GM12878 (cell line): Measurements from ENCODE around the gene PLCB2. TPM values are rescaled to one million over a fixed set of nuclear protein-coding genes. Genes with fewer than 3 reads are reported as not detected.

Source experiments
- ATAC-seq: fragments of 200-7000 bp; cut with Tn5 transposase; 3 replicates; pipeline ENCODE4 v1.9.1; 2020; ENCODE audit warnings: mild to moderate bottlenecking, moderate library complexity
- BruUV-seq: library from RNA; stranded (reverse); fragments of 400-500 nt; replicated peaks from 2 replicates; lab custom pipeline; 2021; lab: Mats Ljungman, UMichigan
- CTCF ChIA-PET: fragments of 300-600 bp; sonication (Branson Sonifier 250); formaldehyde crosslinking; extraction: SDS; loops from one replicate; lab custom pipeline; 2021; ENCODE audit warnings: inconsistent platforms; lab: Yijun Ruan, JAX
- POLR2A ChIA-PET: fragments of 350-600 bp; formaldehyde crosslinking; extraction: SDS; loops from one replicate; lab custom pipeline; 2021; ENCODE audit warnings: inconsistent platforms; lab: Charles Lee
- RAD21 ChIA-PET: fragments of 300-600 bp; sonication (Branson Sonifier 250); formaldehyde crosslinking; loops from one replicate; lab custom pipeline; 2023; ENCODE audit warnings: antibody characterized with exemption; ENCODE audit not compliant: unreplicated experiment; lab: Charles Lee
- SMC1A ChIA-PET: fragments of 300-600 bp; sonication (Branson Sonifier 250); formaldehyde crosslinking; loops from one replicate; lab custom pipeline; 2023; ENCODE audit not compliant: unreplicated experiment, uncharacterized antibody; lab: Charles Lee
- DNase-seq: peaks from one replicate; pipeline ENCODE4 v3.0.0-alpha.2; 2011; ENCODE audit warnings: low read depth, low spot score
- FAIRE-seq: peaks from 3 replicates; lab custom pipeline; 2011; peaks lifted over from hg19 to GRCh38; lab: Jason Lieb, UNC
- H2AFZ ChIP-seq: 2 replicates; pipeline ENCODE4 v1.6.0; 2011; ENCODE audit warnings: low read depth, low read length, control low read depth; ENCODE audit not compliant: control insufficient read depth
- H3K27ac ChIP-seq: 2 replicates; pipeline ENCODE4 v1.5.1; 2011; ENCODE audit warnings: control low read depth; ENCODE audit not compliant: control insufficient read depth, insufficient read depth
- H3K27me3 ChIP-seq, 2 experiments: replicated peaks in 1 of 2; 2 replicates each; pipeline versions ENCODE4 v1.6.0 to v1.6.1; 2011; ENCODE audit warnings: low read length in 1 of 2; ENCODE audit not compliant: control insufficient read depth in 2 of 2, insufficient read depth in 2 of 2
- H3K36me3 ChIP-seq, 2 experiments: 2 replicates each; pipeline ENCODE4 v1.5.1; 2011; ENCODE audit warnings: low read length in 1 of 2; ENCODE audit not compliant: control insufficient read depth in 2 of 2, insufficient read depth in 2 of 2
- H3K4me1 ChIP-seq: 2 replicates; pipeline ENCODE4 v1.6.1; 2011; ENCODE audit warnings: mild to moderate bottlenecking, low read length, moderate library complexity, mixed read lengths; ENCODE audit not compliant: control insufficient read depth, insufficient read depth
- H3K4me2 ChIP-seq: 2 replicates; pipeline ENCODE4 v1.6.0; 2011; ENCODE audit warnings: control low read depth; ENCODE audit not compliant: control insufficient read depth, insufficient read depth
- H3K4me3 ChIP-seq: fragments of 200-600 bp; sonication (generic); 2 replicates; pipeline ENCODE4 v1.5.1; 2016
- H3K79me2 ChIP-seq: 2 replicates; pipeline ENCODE4 v1.6.0; 2011; ENCODE audit warnings: low read length; ENCODE audit not compliant: control insufficient read depth, insufficient read depth
- H3K9ac ChIP-seq: 2 replicates; pipeline ENCODE4 v1.8.0; 2011; ENCODE audit warnings: low read length, control low read depth, mixed read lengths; ENCODE audit not compliant: control insufficient read depth, insufficient read depth
- H3K9me3 ChIP-seq: replicated peaks from 3 replicates; pipeline ENCODE4 v1.5.1; 2011; ENCODE audit warnings: mild to moderate bottlenecking, low read length; ENCODE audit not compliant: control insufficient read depth, insufficient read depth
- H4K20me1 ChIP-seq: 2 replicates; pipeline ENCODE4 v1.6.0; 2011; ENCODE audit not compliant: control insufficient read depth, insufficient read depth
- GABPA ChIP-seq: IDR thresholded peaks from 2 replicates; pipeline ENCODE4 v1.6.1; 2014; ENCODE audit warnings: antibody characterized with exemption, low read depth, mild to moderate bottlenecking, inconsistent platforms
- RUNX3 ChIP-seq: IDR thresholded peaks from 2 replicates; pipeline ENCODE4 v1.6.1; 2012; ENCODE audit warnings: low read length, inconsistent platforms
- YY1 ChIP-seq: IDR thresholded peaks from 2 replicates; pipeline ENCODE4 v1.6.1; 2011; ENCODE audit warnings: low read depth, mild to moderate bottlenecking, low read length
- WGBS: methylation state at CpG from one replicate; pipeline ENCODE4 v1.1.6; 2016; ENCODE audit warnings: low lambda C conversion rate; ENCODE audit not compliant: insufficient replicate concordance, insufficient coverage; ENCODE audit errors: missing lambda C conversion rate; 5-methylcytosine and 5-hydroxymethylcytosine counted together
- in situ Hi-C: fragments of 300-500 bp; cut with MboI; formaldehyde crosslinking; loops from 9 replicates; pipeline ENCODE4 v1.14.3; 2018; ENCODE audit warnings: mixed read lengths
- intact Hi-C: fragments of 100-400 bp; cut with micrococcal nuclease; formaldehyde crosslinking; loops from one replicate; pipeline ENCODE4 v1.14.2; 2022; ENCODE audit not compliant: unreplicated experiment
- polyA plus RNA-seq, 11 experiments: library from polyadenylated mRNA; depleted of rRNA in 4 of 11; unstranded in 6 of 11; stranded (reverse) in 5 of 11; fragments of >200 nt; fragmentation: Nextera tagmentation in 4 of 11; fragmentation: Illumina TruSeq in 1 of 11; extraction: Ambion mirVana in 4 of 11; extraction: Trizol in 1 of 11; gene quantifications; 1 replicate in 1 of 11; 2 replicates in 10 of 11; pipeline versions ENCODE4 v1.2.1 to v1.2.3, GENCODE V29; 2011 to 2016; ENCODE audit warnings: inconsistent platforms in 2 of 11, missing spikeins in 2 of 11, low read depth in 1 of 11
- total RNA-seq, 4 experiments: library from RNA; depleted of rRNA in 3 of 4; stranded (reverse); fragments of >200 nt in 3 of 4; fragmentation: Illumina TruSeq in 1 of 4; extraction: Trizol in 1 of 4; gene quantifications; 2 replicates each; pipeline versions ENCODE4 v1.2.1 to v1.2.3, GENCODE V29; 2013 to 2021
- TF ChIP-seq, protein P1 (sequence below): fragments of 450-650 bp; IDR thresholded peaks from 2 replicates; pipeline ENCODE4 v1.6.1; 2016; ENCODE audit warnings: mild to moderate bottlenecking, moderate library complexity, borderline replicate concordance
- TF ChIP-seq, protein P2 (sequence below): fragments of 450-650 bp; IDR thresholded peaks from 2 replicates; pipeline ENCODE4 v1.6.1; 2017; ENCODE audit warnings: mild to moderate bottlenecking, moderate library complexity

PLCB2 gene
- total and polyA plus RNA-seq, 10 of the 15 experiments (the other 5 are each of a cell fraction or from before 2014, with no cell fraction given) = 1.2 to 39.4 (median 10.7) TPM

GRCh38 chr15:40327457-40327856 lies 19.7 kb upstream of the PLCB2 start:
- no peak overlapping the region for H3K9ac ChIP-seq
- RAD21 ChIA-PET = interaction anchor here (4.1 kb wide), 1 partner anchor 10 kb away, joined by 21 read pairs; no protein-coding TSS in a partner anchor
- no peak for DNase-seq
- no peak for TF ChIP-seq GABPA
- TF ChIP-seq, protein P1, sequence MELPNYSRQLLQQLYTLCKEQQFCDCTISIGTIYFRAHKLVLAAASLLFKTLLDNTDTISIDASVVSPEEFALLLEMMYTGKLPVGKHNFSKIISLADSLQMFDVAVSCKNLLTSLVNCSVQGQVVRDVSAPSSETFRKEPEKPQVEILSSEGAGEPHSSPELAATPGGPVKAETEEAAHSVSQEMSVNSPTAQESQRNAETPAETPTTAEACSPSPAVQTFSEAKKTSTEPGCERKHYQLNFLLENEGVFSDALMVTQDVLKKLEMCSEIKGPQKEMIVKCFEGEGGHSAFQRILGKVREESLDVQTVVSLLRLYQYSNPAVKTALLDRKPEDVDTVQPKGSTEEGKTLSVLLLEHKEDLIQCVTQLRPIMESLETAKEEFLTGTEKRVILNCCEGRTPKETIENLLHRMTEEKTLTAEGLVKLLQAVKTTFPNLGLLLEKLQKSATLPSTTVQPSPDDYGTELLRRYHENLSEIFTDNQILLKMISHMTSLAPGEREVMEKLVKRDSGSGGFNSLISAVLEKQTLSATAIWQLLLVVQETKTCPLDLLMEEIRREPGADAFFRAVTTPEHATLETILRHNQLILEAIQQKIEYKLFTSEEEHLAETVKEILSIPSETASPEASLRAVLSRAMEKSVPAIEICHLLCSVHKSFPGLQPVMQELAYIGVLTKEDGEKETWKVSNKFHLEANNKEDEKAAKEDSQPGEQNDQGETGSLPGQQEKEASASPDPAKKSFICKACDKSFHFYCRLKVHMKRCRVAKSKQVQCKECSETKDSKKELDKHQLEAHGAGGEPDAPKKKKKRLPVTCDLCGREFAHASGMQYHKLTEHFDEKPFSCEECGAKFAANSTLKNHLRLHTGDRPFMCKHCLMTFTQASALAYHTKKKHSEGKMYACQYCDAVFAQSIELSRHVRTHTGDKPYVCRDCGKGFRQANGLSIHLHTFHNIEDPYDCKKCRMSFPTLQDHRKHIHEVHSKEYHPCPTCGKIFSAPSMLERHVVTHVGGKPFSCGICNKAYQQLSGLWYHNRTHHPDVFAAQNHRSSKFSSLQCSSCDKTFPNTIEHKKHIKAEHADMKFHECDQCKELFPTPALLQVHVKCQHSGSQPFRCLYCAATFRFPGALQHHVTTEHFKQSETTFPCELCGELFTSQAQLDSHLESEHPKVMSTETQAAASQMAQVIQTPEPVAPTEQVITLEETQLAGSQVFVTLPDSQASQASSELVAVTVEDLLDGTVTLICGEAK = no peak
- no peak for TF ChIP-seq YY1
- TF ChIP-seq, protein P2, sequence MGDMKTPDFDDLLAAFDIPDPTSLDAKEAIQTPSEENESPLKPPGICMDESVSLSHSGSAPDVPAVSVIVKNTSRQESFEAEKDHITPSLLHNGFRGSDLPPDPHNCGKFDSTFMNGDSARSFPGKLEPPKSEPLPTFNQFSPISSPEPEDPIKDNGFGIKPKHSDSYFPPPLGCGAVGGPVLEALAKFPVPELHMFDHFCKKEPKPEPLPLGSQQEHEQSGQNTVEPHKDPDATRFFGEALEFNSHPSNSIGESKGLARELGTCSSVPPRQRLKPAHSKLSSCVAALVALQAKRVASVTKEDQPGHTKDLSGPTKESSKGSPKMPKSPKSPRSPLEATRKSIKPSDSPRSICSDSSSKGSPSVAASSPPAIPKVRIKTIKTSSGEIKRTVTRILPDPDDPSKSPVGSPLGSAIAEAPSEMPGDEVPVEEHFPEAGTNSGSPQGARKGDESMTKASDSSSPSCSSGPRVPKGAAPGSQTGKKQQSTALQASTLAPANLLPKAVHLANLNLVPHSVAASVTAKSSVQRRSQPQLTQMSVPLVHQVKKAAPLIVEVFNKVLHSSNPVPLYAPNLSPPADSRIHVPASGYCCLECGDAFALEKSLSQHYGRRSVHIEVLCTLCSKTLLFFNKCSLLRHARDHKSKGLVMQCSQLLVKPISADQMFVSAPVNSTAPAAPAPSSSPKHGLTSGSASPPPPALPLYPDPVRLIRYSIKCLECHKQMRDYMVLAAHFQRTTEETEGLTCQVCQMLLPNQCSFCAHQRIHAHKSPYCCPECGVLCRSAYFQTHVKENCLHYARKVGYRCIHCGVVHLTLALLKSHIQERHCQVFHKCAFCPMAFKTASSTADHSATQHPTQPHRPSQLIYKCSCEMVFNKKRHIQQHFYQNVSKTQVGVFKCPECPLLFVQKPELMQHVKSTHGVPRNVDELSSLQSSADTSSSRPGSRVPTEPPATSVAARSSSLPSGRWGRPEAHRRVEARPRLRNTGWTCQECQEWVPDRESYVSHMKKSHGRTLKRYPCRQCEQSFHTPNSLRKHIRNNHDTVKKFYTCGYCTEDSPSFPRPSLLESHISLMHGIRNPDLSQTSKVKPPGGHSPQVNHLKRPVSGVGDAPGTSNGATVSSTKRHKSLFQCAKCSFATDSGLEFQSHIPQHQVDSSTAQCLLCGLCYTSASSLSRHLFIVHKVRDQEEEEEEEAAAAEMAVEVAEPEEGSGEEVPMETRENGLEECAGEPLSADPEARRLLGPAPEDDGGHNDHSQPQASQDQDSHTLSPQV = no peak
- TF ChIP-seq RUNX3 = no peak
- TF ChIP-seq, all 136 proteins: peak for 0
- BruUV-seq = no TSS peak
- Histone ChIP-seq H4K20me1 (no peaks in the 10 kb centered on the region), H3K79me2 (no peaks in the 10 kb centered on the region), H2AFZ (no peak overlapping the region), H3K36me3 (no peaks in the 10 kb centered on the region), H3K9me3 (no peaks in the 10 kb centered on the region), H3K27ac (no peak overlapping the region), H3K4me1 (peaks cover 5% of the 10 kb centered on the region), H3K27me3 (no peaks in the 10 kb centered on the region), H3K4me3 (no peak overlapping the region), H3K4me2 (no peak overlapping the region)
- SMC1A ChIA-PET = interaction anchor here (0.7 to 5.7 kb wide), 3 partner anchors 10 to 343 kb away, joined by 3 to 31 read pairs (median 5); no protein-coding TSS in a partner anchor
- 61% methylated on average over 6 of the region's 6 CpGs for WGBS
- FAIRE-seq (no peak), ATAC-seq (no peak)
- in situ Hi-C loops = no loop called here
- POLR2A ChIA-PET = no interaction called here
- CTCF ChIA-PET = interaction anchor here (0.6 to 6.7 kb wide), 10 partner anchors 9 to 187 kb away, joined by 3 to 103 read pairs (median 4); partner anchors contain the start of genes CCDC9B and PLCB2
- intact Hi-C loops = no loop called here
